Stimulated activated naive B cell treated with anti-CD40 and anti-IgM and Interleukin-4, amounts not matched to agents 10 μg/mL and 1 μg/mL and 100 μg/mL, for 72 hours (primary cell): ENCODE measurements around the gene IFITM1.
"Not testable (repeated sequence)": the region's sequence is repeated elsewhere in the genome, so short reads cannot be mapped to it uniquely, and the experiment has no call there.

ENCODE experiments used
- ATAC-seq, 2 donors: fragments of 150-1000 bp; cut with Tn5 transposase; replicated peaks; 2 replicates each; pipeline ENCODE4 v1.10.0; 2021; ENCODE audit warnings: moderate library complexity in 1 of 2
- DNase-seq: peaks from one replicate; pipeline ENCODE4 v3.0.0; 2021
- H3K27ac Mint-ChIP-seq: one replicate; pipeline ENCODE4 v1.8.0; 2022; ENCODE audit warnings: mild to moderate bottlenecking, mixed read lengths
- H3K27me3 Mint-ChIP-seq, 2 donors: one replicate each; pipeline ENCODE4 v1.8.0; 2022; ENCODE audit warnings: mixed read lengths in 2 of 2
- H3K36me3 Mint-ChIP-seq, 2 donors: one replicate each; pipeline ENCODE4 v1.8.0; 2022; ENCODE audit warnings: mixed read lengths in 2 of 2, mild to moderate bottlenecking in 1 of 2
- H3K4me1 Mint-ChIP-seq, 2 donors: one replicate each; pipeline ENCODE4 v1.8.0; 2022; ENCODE audit warnings: mixed read lengths in 2 of 2, mild to moderate bottlenecking in 1 of 2
- H3K4me3 Mint-ChIP-seq, 2 donors: one replicate each; pipeline ENCODE4 v1.8.0; 2022; ENCODE audit warnings: mild to moderate bottlenecking in 2 of 2, mixed read lengths in 2 of 2, moderate library complexity in 1 of 2
- H3K9me3 Mint-ChIP-seq, 2 donors: one replicate each; pipeline ENCODE4 v1.8.0; 2022; ENCODE audit warnings: mixed read lengths in 2 of 2, mild to moderate bottlenecking in 1 of 2

IFITM1 gene

DNA sequence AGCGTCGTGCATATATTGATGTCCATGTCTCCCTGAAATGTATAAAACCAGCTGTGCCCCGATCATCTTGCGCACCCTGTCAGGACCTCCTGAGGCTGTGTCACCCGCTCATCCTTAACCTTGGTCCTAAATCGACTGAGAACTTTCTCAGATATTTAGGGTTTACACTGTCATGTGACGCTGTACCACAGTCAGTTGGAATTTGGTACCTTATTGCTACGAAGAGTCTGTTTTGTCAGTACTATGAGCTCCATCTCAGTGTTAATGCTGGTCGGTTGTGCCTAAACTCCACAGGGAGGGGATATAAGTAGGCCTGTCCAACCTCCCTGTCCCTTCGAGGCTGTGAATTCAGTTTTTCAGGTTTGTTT is 8.0 kb upstream of the IFITM1 start:
- peaks cover 44 to 46% of the 10 kb centered on the region in 2 donors for H3K4me1 Mint-ChIP-seq
- H3K9me3 Mint-ChIP-seq: peaks cover 0 to 3% of the 10 kb centered on the region in 2 donors
- no peak overlapping the region for H3K4me3 Mint-ChIP-seq
- ATAC-seq (no peak), DNase-seq (no peak)
- peaks cover 0 to 2% of the 10 kb centered on the region in 2 donors for H3K36me3 Mint-ChIP-seq
- no peaks in the 10 kb centered on the region for H3K27me3 Mint-ChIP-seq
- H3K27ac Mint-ChIP-seq: no peak overlapping the region

DNA sequence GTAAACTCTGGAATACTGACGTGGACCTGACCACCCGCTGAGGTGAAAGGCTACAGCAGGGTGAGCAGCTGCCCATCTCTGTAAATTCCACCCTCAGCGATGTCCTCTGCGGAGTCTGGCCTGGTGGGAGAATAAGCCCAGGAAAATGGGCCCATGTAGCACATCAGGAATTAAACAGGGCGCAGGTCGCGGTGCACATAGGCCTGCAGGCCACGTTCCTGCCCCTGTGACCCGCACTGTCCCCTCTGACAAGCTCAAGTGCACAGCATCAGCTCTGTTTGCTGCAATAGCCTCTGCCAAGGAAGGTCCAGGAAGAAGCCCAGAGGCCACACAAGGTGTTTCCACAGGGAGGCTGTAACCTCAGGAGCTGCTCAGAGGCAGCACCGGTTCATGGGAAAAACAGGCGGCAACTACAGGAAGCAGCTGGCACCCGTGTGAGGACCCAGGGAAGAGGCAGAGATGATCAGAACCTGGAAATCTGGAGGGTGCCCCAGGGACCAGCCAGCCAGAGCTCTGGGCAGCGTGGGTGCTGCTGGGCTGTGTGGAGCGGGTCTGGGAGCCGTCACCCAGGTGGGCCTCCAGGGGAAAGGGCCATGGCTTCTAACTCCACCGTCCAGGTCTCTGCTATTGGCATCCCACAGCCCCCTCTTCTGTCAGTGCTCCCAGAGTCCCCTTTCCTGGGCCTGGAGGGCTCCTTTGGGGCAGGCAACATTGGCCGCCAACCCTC is 7.0 kb upstream of the IFITM1 start:
- peak overlapping the region; percentile 36 to 42 for H3K4me3 Mint-ChIP-seq
- H3K4me1 Mint-ChIP-seq: peaks cover 43 to 48% of the 10 kb centered on the region in 2 donors
- peaks cover 0 to 2% of the 10 kb centered on the region in 2 donors for H3K36me3 Mint-ChIP-seq
- peak overlapping the region; percentile 37 for H3K27ac Mint-ChIP-seq
- H3K27me3 Mint-ChIP-seq: no peaks in the 10 kb centered on the region
- ATAC-seq: no peak
- no peak for DNase-seq
- peaks cover 0 to 3% of the 10 kb centered on the region in 2 donors for H3K9me3 Mint-ChIP-seq

DNA sequence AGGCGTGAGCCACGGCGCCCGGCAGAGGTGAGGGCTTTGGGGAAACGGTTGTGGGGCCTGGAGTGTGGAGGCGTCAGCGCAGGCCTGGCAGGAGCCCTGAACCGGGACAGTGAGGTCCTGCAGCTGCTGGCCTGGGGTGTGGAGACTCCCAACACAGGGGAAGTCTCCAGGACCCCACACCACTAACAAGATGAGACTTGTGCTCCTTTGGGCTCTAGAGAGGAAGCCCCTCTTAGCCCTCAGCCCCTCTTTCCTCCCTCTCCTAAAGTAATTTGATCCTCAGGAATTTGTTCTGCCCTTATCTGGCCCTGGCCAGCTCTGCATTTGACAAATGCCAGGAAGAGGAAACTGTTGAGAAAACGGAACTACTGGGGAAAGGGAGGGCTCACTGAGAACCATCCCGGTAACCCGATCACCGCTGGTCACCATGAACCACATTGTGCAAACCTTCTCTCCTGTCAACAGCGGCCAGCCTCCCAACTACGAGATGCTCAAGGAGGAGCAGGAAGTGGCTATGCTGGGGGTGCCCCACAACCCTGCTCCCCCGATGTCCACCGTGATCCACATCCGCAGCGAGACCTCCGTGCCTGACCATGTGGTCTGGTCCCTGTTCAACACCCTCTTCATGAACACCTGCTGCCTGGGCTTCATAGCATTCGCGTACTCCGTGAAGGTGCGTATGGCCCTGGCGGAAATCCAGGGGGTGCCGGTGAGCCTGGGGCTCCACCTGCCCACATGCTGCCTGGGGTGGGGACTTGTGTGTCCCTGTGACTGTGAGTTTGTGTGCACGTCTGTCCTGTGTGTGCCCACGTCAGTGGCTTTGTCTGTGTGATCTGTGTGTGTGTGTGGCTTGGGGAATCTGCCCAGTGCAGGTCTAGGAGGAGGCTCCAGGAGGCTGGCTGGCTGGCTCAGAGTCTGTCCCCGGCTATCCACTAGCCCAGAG is 5.8 kb upstream of the IFITM1 start, which contains the start of gene IFITM2:
TSS of gene IFITM2 (plus strand) at position 51 of the 943 bp plus-strand sequence. CDS start at position 428, 377 bp downstream.
- peak within 1 kb of the TSS; percentile 93 for H3K27ac Mint-ChIP-seq
- peak; percentile 57 to 61 for ATAC-seq
- not testable (repeated sequence) for H3K27me3 Mint-ChIP-seq, H3K36me3 Mint-ChIP-seq, DNase-seq, H3K9me3 Mint-ChIP-seq
- H3K4me1 Mint-ChIP-seq: peaks cover 47 to 50% of the 10 kb centered on the region in 2 donors
- H3K4me3 Mint-ChIP-seq: peak within 1 kb of the TSS; percentile 92 to 93

DNA sequence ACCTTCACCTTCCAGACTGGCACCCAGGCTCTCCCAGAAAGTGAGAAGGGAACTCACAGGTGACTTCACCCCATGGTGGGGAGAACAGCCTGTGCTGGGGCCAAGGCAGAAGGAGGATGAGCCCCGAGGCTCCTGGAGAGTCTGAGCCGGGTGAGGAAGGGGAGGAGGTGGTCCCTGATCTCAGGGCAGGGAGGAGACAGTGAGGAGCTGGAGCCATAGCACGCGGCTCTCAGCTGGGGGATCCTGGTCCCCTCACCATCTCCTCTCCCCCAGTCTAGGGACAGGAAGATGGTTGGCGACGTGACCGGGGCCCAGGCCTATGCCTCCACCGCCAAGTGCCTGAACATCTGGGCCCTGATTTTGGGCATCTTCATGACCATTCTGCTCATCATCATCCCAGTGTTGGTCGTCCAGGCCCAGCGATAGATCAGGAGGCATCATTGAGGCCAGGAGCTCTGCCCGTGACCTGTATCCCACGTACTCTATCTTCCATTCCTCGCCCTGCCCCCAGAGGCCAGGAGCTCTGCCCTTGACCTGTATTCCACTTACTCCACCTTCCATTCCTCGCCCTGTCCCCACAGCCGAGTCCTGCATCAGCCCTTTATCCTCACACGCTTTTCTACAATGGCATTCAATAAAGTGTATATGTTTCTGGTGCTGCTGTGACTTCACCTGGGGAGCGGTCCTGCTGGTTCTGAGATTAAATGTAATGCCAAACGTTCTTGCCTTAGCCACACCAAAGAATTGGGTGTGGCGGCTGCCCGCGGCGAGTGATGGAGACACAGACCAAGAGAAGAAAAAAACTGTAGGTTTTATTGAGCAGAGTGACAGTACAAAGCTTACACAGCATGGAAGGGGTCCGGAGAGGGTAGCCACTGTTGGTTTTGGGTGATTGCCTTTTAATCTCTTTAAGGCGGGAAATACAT is 4.8 kb upstream of the IFITM1 start:
- not testable (repeated sequence) for DNase-seq, H3K27me3 Mint-ChIP-seq, H3K9me3 Mint-ChIP-seq, H3K36me3 Mint-ChIP-seq
- Mint-ChIP-seq H3K4me1 (peaks cover 47 to 50% of the 10 kb centered on the region in 2 donors), H3K4me3 (peak overlapping the region; percentile 92 to 93), H3K27ac (peak overlapping the region; percentile 93)
- ATAC-seq: peak in 1 of 2 donors; percentile 10

DNA sequence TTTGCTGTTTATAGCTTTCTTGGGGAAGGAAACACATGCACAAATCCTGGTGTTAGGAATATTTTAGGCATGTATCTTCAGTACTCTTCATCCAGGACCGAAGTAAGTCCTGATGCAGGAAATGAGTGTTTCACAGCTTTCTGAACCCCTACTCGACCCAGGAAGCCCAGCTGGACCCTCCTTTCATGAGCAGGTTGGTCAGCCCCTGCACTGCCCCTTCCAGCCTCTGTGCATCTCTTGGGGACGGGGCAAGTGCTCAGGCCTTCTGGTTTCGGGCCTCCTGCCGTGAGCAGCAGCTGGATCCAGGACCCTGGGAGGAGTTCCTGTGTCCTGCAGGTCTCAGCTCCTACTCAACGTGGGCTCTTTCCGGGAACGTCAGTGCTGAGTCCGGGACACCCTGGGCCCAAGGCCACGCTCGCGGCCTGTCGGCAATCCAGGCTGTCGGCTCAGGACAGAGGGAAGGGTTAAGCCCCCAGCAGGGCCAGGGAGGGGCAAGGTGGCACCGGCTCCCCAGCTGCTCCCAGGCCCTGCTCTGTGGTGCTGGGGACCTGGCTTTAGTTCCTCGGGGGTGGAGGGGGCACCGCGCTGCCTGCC is 3.8 kb upstream of the IFITM1 start:
- not testable (repeated sequence) for H3K27ac Mint-ChIP-seq, H3K36me3 Mint-ChIP-seq, DNase-seq, H3K27me3 Mint-ChIP-seq, ATAC-seq, H3K9me3 Mint-ChIP-seq
- Mint-ChIP-seq H3K4me3 (peak overlapping the region; percentile 52 to 93), H3K4me1 (peaks cover 53 to 58% of the 10 kb centered on the region in 2 donors)

DNA sequence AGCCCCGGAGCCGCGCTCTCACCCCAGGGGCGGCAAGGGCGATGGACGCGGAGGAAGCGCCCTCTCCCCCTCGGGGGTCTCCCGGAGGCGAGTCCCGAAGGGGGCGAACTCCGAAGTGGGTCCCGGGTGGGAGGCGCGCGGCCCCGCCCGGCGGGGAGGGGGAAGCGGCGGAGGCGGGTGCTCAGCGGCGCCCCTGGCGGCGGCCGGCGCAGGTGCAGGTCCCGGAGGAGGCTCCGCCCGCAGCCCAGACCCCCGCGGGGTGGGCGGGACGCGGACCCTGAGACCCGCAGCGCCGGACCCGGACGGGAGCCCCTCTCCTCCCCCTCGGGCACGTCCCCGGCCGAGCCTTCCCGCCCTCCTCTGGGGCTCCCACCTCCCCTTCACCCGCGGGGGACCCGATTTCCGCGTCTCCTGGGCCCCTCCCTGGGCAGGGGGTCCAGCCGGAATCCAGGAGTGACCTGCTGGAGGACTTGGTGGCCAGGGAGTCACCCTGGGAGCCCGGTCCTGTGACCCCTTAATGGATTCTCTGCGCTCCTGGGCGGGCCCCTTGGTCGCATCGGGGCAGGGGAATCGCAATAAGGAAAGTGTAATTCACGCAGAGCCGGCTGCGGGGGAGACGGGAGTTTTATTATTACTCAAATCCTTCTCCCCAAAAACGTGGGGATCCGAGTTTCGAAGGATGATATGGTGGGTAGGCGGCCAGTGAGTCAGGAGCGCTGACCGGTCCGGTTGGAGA is 2.7 kb upstream of the IFITM1 start:
- H3K9me3 Mint-ChIP-seq, H3K36me3 Mint-ChIP-seq, DNase-seq, H3K27me3 Mint-ChIP-seq: not testable (repeated sequence)
- Mint-ChIP-seq H3K4me3 (peak overlapping the region; percentile 66), H3K27ac (peak overlapping the region; percentile 20), H3K4me1 (peaks cover 51 to 57% of the 10 kb centered on the region in 2 donors)
- ATAC-seq: peak; percentile 30 to 63

DNA sequence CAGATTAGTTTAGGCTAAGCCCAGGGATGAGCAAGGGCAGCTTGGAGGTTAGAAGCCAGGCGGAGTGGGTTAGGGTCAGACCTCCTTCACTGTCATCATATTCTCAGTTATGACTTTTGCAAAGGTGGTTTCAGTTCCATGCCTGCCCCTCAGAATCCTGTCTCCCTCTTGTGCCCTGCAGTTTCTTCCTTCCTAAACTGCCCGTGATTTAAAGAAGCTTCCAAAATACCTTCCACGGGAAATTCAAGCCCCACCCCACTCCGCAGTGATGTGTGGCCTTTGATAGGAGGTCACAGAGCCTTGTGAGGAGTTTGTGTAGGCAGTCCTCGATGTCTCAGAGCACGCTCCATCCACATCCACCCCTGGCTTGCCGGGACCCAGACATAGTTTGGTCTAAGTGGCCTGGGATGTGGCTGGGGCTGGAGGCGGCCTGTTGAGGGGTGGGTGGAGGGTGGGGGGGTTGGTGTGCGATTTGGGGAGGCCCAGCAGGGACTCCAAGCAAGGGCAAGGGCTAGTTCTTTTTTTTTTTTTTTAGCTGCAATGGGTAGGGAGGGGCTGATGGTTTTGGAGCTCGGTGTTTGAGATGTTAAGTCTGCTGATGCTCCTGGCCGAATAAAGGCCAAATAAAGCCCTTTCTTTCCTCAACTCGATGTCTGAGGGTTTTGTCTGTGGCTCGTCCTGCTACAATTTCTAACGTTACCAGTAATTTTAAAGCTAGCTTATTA is 1.6 kb upstream of the IFITM1 start:
- DNase-seq (no peak), ATAC-seq (no peak)
- H3K4me1 Mint-ChIP-seq: peaks cover 45 to 57% of the 10 kb centered on the region in 2 donors

DNA sequence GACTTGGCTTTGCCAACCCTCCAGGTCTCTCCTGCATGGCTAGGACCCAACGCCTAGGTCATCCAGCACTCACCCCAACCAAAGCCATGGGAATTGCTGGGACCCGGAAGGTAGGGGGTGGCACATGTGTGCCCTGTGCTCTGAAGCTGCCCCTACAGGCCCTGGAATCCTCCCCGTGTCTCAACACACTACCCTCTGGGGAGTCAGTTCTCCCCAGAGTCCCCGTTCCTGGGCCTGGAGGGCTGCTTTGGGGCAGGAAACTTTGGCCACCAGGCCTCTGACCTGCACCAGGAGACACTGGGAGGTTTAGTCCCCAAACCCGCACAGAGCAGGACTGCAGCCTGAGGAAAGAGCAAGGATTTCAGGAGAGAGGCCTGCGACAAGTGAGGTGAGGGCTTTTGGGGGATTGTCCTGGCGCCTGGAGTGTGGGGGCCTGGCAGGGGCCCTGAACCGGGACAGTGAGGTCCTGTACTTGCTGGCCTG is 495 bp upstream of the IFITM1 start:
- Mint-ChIP-seq H3K27ac (peak overlapping the region; percentile 97), H3K36me3 (peaks cover 0 to 2% of the 10 kb centered on the region in 2 donors), H3K9me3 (no peaks in the 10 kb centered on the region), H3K4me1 (peaks cover 42 to 51% of the 10 kb centered on the region in 2 donors), H3K4me3 (peak overlapping the region; percentile 78 to 92), H3K27me3 (no peaks in the 10 kb centered on the region)
- DNase-seq: no peak
- ATAC-seq: no peak

More for the DNA sequence above, 1.6 kb upstream of the IFITM1 start:
- no peaks in the 10 kb centered on the region for H3K9me3 Mint-ChIP-seq
- H3K27me3 Mint-ChIP-seq: no peaks in the 10 kb centered on the region
- peak overlapping the region; percentile 20 for H3K27ac Mint-ChIP-seq
- H3K4me3 Mint-ChIP-seq: peak overlapping the region; percentile 66
- peaks cover 0 to 2% of the 10 kb centered on the region in 2 donors for H3K36me3 Mint-ChIP-seq

DNA sequence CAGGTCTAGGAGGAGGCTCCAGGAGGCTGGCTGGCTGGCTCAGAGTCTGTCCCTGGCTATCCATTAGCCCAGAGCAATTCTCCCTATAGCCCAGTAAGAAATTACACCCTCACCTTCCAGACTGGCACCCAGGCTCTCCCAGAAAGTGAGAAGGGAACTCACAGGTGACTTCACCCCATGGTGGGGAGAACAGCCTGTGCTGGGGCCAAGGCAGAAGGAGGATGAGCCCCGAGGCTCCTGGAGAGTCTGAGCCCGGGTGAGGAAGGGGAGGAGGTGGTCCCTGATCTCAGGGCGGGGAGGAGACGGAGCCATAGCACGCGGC is 675 bp downstream of the IFITM1 start:
- H3K27ac Mint-ChIP-seq: peak overlapping the region; percentile 97
- H3K4me1 Mint-ChIP-seq: peaks cover 32 to 41% of the 10 kb centered on the region in 2 donors
- not testable (repeated sequence) for H3K36me3 Mint-ChIP-seq, ATAC-seq, DNase-seq, H3K9me3 Mint-ChIP-seq, H3K27me3 Mint-ChIP-seq
- H3K4me3 Mint-ChIP-seq: peak overlapping the region; percentile 78 to 92

DNA sequence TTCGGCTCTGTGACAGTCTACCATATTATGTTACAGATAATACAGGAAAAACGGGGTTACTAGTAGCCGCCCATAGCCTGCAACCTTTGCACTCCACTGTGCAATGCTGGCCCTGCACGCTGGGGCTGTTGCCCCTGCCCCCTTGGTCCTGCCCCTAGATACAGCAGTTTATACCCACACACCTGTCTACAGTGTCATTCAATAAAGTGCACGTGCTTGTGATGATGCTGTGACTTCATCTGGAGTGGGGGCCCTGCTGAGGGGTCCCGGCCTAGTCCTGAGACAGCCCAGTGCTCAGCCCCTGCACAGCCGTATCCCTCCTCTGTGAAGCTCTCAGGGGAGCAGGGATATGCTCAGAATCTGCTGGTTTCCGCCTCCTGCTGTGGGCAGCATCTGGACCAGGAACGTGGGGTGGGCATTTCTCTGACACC is 1.2 kb downstream of the IFITM1 start:
- ATAC-seq: no peak
- H3K27ac Mint-ChIP-seq: no peak overlapping the region
- peaks cover 0 to 8% of the 10 kb centered on the region in 2 donors for H3K27me3 Mint-ChIP-seq
- no peak for DNase-seq
- no peaks in the 10 kb centered on the region for H3K9me3 Mint-ChIP-seq
- peaks cover 35 to 43% of the 10 kb centered on the region in 2 donors for H3K4me1 Mint-ChIP-seq
- H3K36me3 Mint-ChIP-seq: no peaks in the 10 kb centered on the region
- H3K4me3 Mint-ChIP-seq: peak overlapping the region in 1 of 2 donors; percentile 17

DNA sequence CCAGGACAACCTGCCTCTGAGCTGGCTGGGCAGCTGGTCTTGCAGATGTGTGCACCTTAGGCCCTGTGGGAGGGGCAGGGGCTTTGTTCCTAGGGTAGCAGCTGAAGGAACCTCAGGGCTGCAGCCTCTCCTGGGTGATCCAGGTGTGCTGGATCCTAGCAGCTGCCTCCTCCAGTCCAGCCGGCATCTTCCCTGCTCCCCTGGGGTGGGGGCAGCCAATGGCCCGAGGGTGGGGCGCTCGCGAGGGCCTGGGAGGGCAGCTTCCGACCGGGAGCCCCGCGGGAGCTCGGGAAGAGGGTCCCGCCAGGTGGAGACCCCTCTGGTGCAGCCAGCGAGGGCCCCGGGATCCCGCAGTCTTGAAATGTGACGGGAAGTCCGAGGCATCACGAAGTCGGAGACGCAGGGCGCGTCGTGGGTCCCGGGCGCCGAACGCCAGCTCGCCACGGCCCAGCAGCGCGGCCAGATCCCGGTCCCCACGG is 1.7 kb downstream of the IFITM1 start:
- no peak for ATAC-seq
- Mint-ChIP-seq H3K4me1 (peaks cover 39 to 48% of the 10 kb centered on the region in 2 donors), H3K9me3 (no peaks in the 10 kb centered on the region), H3K36me3 (no peaks in the 10 kb centered on the region), H3K27ac (no peak overlapping the region), H3K4me3 (no peak overlapping the region), H3K27me3 (peaks cover 4 to 13% of the 10 kb centered on the region in 2 donors)
- no peak for DNase-seq

DNA sequence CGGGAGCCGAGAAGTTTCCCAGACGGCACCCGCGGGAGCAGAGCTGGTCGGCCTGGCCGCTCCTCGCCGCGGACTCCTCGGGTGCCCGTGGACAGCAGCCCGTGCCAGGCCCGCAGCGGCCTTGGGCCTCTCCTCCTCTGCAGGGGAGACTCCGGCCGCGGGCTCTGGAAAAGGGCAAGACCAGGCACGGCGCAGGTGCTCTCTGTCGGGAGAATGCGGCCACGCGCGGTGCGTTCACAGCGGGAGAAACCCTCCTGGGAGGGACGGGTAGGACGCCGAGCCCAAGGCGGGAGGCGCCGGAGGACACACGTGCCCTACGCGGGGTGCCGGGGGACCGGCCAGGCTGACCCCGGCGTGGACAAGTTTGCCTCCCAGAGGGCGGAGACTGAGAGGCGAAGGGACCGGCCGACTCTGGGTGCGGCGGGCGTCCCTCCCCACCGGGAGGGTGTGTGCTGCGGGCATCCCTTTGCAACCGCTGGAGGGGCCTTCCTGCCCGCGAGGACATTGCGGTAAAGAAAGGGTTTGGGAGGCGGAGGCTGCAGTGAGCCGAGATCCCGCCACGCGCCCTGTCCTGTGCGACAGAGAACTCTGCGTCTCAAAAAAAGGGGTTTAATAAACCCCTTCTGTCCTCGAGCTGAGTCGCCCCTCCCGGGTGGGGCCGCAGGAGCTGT is 2.3 kb downstream of the IFITM1 start:
- DNase-seq: no peak
- Mint-ChIP-seq H3K36me3 (no peaks in the 10 kb centered on the region), H3K27ac (no peak overlapping the region), H3K9me3 (no peaks in the 10 kb centered on the region), H3K4me3 (no peak overlapping the region), H3K4me1 (peaks cover 40 to 53% of the 10 kb centered on the region in 2 donors), H3K27me3 (peaks cover 6 to 16% of the 10 kb centered on the region in 2 donors)
- no peak for ATAC-seq
